Ramos (cell line): ENCODE results near the gene ZNF845.
"Not testable (repeated sequence)": the region's sequence is repeated elsewhere in the genome, so short reads cannot be mapped to it uniquely, and the experiment has no call there.

Experiments used
- in situ Hi-C: fragments of 300-500 bp; cut with MboI; formaldehyde crosslinking; loops from one replicate; pipeline ENCODE4 v1.14.3; 2022; ENCODE audit warnings: low sequenced_read_pairs; ENCODE audit not compliant: unreplicated experiment

Gene ZNF845

GRCh38 chr19:53374743-53375142 is 41.2 kb downstream of the ZNF845 start:
- in situ Hi-C loops = no loop called here

- in situ Hi-C loops = no loop called here
These were observed 47.8 kb downstream of the ZNF845 start for GRCh38 chr19:53381376-53381775.

- in situ Hi-C loops = no loop called here
These were observed 54.6 kb downstream of the ZNF845 start for GRCh38 chr19:53388168-53388567.

GRCh38 chr19:53388904-53389303 is 55.4 kb downstream of the ZNF845 start:
- in situ Hi-C loops = no loop called here

GRCh38 chr19:53389571-53389970 is 56.0 kb downstream of the ZNF845 start:
- in situ Hi-C loops = no loop called here

- in situ Hi-C loops = no loop called here
These were observed 56.4 kb downstream of the ZNF845 start for GRCh38 chr19:53389978-53390377.

GRCh38 chr19:53394522-53394973 is 61.0 kb downstream of the ZNF845 start:
- in situ Hi-C loops = no loop called here

GRCh38 chr19:53394974-53395839 is 61.7 kb downstream of the ZNF845 start, which contains the start of gene ZNF765:
Gene ZNF765 (plus strand): TSS chr19:53395149. CDS start chr19:53398016, 2,867 bp downstream.
- in situ Hi-C loops = no loop called here

- in situ Hi-C loops = not testable (repeated sequence)
These were observed 62.4 kb downstream of the ZNF845 start for GRCh38 chr19:53395840-53396524.

GRCh38 chr19:53396525-53396868 is 62.9 kb downstream of the ZNF845 start:
- in situ Hi-C loops = no loop called here

- in situ Hi-C loops = not testable (repeated sequence)
These were observed 64.4 kb downstream of the ZNF845 start for GRCh38 chr19:53397918-53398317.
